Central memory CD8-positive, alpha-beta T cell (primary cell): ENCODE data around the gene TTC33.
"Not testable (repeated sequence)": the region's sequence is repeated elsewhere in the genome, so short reads cannot be mapped to it uniquely, and the experiment has no call there.

Experiments
- ATAC-seq: fragments of 150-1000 bp; cut with Tn5 transposase; replicated peaks from 2 replicates; pipeline ENCODE4 v1.10.0; 2022; ENCODE audit warnings: mild to moderate bottlenecking, moderate FRiP score, moderate number of reproducible peaks; ENCODE audit not compliant: poor library complexity, severe bottlenecking; ENCODE audit errors: extremely low read depth
- DNase-seq, 2 donors: peaks; one replicate each; pipeline ENCODE4 v3.0.0; 2021; ENCODE audit warnings: low spot score in 2 of 2
- H3K27ac Mint-ChIP-seq: one replicate; pipeline ENCODE4 v1.8.0; 2022; ENCODE audit warnings: low read depth, mild to moderate bottlenecking, moderate library complexity, mixed read lengths
- H3K27me3 Mint-ChIP-seq: one replicate; pipeline ENCODE4 v1.8.0; 2022; ENCODE audit warnings: mixed read lengths
- H3K36me3 Mint-ChIP-seq: one replicate; pipeline ENCODE4 v1.8.0; 2022; ENCODE audit warnings: mild to moderate bottlenecking, moderate library complexity, mixed read lengths; ENCODE audit not compliant: insufficient read depth
- H3K4me1 Mint-ChIP-seq: one replicate; pipeline ENCODE4 v1.8.0; 2022; ENCODE audit warnings: mixed read lengths
- H3K4me3 Mint-ChIP-seq: one replicate; pipeline ENCODE4 v1.8.0; 2022; ENCODE audit warnings: mild to moderate bottlenecking, moderate library complexity, mixed read lengths
- H3K9me3 Mint-ChIP-seq: one replicate; pipeline ENCODE4 v1.8.0; 2022; ENCODE audit warnings: mixed read lengths

Gene TTC33

GRCh38 chr5:40733879-40734563 is 21.7 kb downstream of the TTC33 start:
- no peak for ATAC-seq
- no peak for DNase-seq
- Mint-ChIP-seq H3K27me3 (no peaks in the 10 kb centered on the region), H3K36me3 (peaks cover 2% of the 10 kb centered on the region), H3K4me1 (peaks cover 32% of the 10 kb centered on the region), H3K4me3 (no peak overlapping the region), H3K27ac (no peak overlapping the region), H3K9me3 (no peaks in the 10 kb centered on the region)

DNA sequence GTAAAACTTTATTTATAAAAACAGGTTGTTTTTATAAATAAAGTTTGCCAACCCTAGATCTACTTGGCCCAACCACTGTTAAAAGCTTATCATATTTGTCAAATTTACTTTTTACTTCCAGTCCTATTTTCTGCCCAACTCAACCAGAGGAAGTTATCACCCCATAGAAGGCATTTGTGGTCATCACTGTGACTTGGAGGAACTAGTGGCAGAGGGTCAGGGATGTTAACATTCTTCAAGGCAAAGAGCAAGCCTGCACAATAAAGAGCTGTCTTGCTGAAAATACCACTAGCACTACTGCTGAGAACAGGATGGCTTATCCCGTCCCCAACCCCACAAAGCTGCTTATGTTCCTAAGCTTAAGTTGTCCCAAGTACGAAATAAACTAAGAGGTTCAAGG is 22.3 kb downstream of the TTC33 start:
- H3K4me3 Mint-ChIP-seq: no peak overlapping the region
- no peak overlapping the region for H3K27ac Mint-ChIP-seq
- no peaks in the 10 kb centered on the region for H3K27me3 Mint-ChIP-seq
- H3K4me1 Mint-ChIP-seq: peaks cover 32% of the 10 kb centered on the region
- no peaks in the 10 kb centered on the region for H3K9me3 Mint-ChIP-seq
- DNase-seq (no peak), ATAC-seq (no peak)
- H3K36me3 Mint-ChIP-seq: peaks cover 4% of the 10 kb centered on the region

DNA sequence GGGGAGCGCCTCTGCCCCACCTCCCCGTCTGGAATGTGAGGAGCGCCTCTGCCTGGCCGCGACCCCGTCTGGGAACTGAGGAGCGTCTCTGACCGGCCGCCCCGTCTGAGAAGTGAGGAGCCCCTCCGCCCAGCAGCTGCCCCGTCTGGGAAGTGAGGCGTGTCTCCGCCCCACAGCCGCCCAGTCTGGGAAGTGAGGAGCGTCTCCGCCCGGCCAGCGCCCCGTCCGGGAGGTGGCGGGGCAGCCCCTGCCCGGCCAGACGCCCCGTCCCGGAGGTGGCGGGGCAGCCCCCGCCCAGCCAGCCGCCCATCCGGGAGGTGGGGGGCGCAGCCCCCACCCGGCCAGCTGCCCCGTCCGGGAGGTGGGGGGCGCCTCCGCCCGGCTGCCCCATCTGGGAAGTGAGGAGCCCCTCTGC is 33.3 kb downstream of the TTC33 start:
- DNase-seq, H3K4me1 Mint-ChIP-seq, H3K27ac Mint-ChIP-seq, H3K27me3 Mint-ChIP-seq, ATAC-seq, H3K4me3 Mint-ChIP-seq, H3K9me3 Mint-ChIP-seq: not testable (repeated sequence)
- H3K36me3 Mint-ChIP-seq: peaks cover 23% of the 10 kb centered on the region

DNA sequence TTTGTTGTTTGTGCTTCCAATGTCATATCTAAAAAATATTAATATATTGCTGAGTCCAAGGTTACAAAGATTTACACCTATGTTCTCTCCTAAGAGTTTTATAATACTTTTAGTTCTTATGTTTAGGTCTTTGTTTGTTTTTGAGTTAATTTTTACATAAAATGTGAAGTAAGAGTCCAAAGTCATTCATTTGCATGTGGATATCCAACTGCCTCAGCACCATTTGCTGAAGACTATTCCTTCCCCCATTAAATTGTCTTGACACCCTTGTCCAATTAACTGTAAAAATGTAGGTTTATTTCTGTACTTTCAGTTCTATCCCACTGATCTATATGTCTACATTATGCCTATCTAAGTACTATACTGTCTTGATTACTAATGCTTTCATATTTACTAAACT is 35.7 kb downstream of the TTC33 start:
- DNase-seq (no peak), ATAC-seq (no peak)
- H3K27ac Mint-ChIP-seq: no peak overlapping the region
- peaks cover 7% of the 10 kb centered on the region for H3K4me1 Mint-ChIP-seq
- no peak overlapping the region for H3K4me3 Mint-ChIP-seq
- H3K27me3 Mint-ChIP-seq: no peaks in the 10 kb centered on the region
- no peaks in the 10 kb centered on the region for H3K9me3 Mint-ChIP-seq
- H3K36me3 Mint-ChIP-seq: peaks cover 24% of the 10 kb centered on the region

GRCh38 chr5:40717281-40717680 is 38.5 kb downstream of the TTC33 start:
- Mint-ChIP-seq H3K4me3 (no peak overlapping the region), H3K9me3 (no peaks in the 10 kb centered on the region), H3K27ac (no peak overlapping the region), H3K4me1 (peaks cover 7% of the 10 kb centered on the region), H3K27me3 (no peaks in the 10 kb centered on the region), H3K36me3 (peaks cover 21% of the 10 kb centered on the region)
- no peak for DNase-seq
- no peak for ATAC-seq

GRCh38 chr5:40716590-40716989 is 39.2 kb downstream of the TTC33 start:
- ATAC-seq (no peak), DNase-seq (no peak)
- Mint-ChIP-seq H3K4me3 (no peak overlapping the region), H3K36me3 (peaks cover 21% of the 10 kb centered on the region), H3K9me3 (no peaks in the 10 kb centered on the region), H3K27me3 (no peaks in the 10 kb centered on the region), H3K27ac (no peak overlapping the region), H3K4me1 (peaks cover 7% of the 10 kb centered on the region)

- Mint-ChIP-seq H3K36me3 (peaks cover 19% of the 10 kb centered on the region), H3K9me3 (no peaks in the 10 kb centered on the region), H3K4me3 (no peak overlapping the region), H3K27me3 (no peaks in the 10 kb centered on the region), H3K27ac (no peak overlapping the region), H3K4me1 (peaks cover 7% of the 10 kb centered on the region)
- DNase-seq (no peak), ATAC-seq (no peak)
Observed at GRCh38 chr5:40716000-40716399, 39.8 kb downstream of the TTC33 start.

DNA sequence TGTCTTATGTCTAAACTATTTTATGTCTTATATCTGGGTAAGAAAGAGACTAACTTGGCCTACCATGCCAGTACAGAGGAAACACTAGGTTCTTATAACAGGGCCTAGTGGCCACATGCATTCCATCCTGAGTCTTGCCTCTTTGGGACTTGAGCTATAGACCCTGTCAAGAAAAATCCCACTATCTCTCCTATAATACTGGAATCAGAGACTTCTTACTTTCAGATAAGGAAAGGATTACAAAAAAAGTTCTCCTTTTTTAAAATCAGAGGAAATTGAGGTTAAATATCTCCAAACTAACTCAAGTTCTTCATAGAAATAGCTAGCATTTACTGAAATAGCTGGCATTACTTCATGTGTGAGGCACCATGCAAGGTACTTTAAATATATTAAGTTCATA is 41.8 kb downstream of the TTC33 start:
- ATAC-seq: no peak
- DNase-seq: no peak
- no peaks in the 10 kb centered on the region for H3K27me3 Mint-ChIP-seq
- H3K27ac Mint-ChIP-seq: no peak overlapping the region
- no peaks in the 10 kb centered on the region for H3K9me3 Mint-ChIP-seq
- H3K4me3 Mint-ChIP-seq: no peak overlapping the region
- peaks cover 7% of the 10 kb centered on the region for H3K4me1 Mint-ChIP-seq
- H3K36me3 Mint-ChIP-seq: peaks cover 13% of the 10 kb centered on the region

GRCh38 chr5:40710575-40710974 is 45.2 kb downstream of the TTC33 start:
- H3K4me3 Mint-ChIP-seq, H3K36me3 Mint-ChIP-seq, H3K27me3 Mint-ChIP-seq, DNase-seq, H3K27ac Mint-ChIP-seq, ATAC-seq, H3K9me3 Mint-ChIP-seq: not testable (repeated sequence)
- H3K4me1 Mint-ChIP-seq: peaks cover 12% of the 10 kb centered on the region

- H3K9me3 Mint-ChIP-seq: peaks cover 30% of the 10 kb centered on the region
- not testable (repeated sequence) for H3K36me3 Mint-ChIP-seq, H3K4me3 Mint-ChIP-seq, ATAC-seq, H3K27me3 Mint-ChIP-seq, H3K27ac Mint-ChIP-seq, DNase-seq
- peaks cover 21% of the 10 kb centered on the region for H3K4me1 Mint-ChIP-seq
Observed at GRCh38 chr5:40705484-40705883, 50.3 kb downstream of the TTC33 start.

- H3K4me1 Mint-ChIP-seq, H3K27me3 Mint-ChIP-seq, H3K4me3 Mint-ChIP-seq, H3K27ac Mint-ChIP-seq, DNase-seq, ATAC-seq: not testable (repeated sequence)
- Mint-ChIP-seq H3K36me3 (peaks cover 12% of the 10 kb centered on the region), H3K9me3 (peaks cover 30% of the 10 kb centered on the region)
Observed at GRCh38 chr5:40702027-40702426, 53.7 kb downstream of the TTC33 start.

DNA sequence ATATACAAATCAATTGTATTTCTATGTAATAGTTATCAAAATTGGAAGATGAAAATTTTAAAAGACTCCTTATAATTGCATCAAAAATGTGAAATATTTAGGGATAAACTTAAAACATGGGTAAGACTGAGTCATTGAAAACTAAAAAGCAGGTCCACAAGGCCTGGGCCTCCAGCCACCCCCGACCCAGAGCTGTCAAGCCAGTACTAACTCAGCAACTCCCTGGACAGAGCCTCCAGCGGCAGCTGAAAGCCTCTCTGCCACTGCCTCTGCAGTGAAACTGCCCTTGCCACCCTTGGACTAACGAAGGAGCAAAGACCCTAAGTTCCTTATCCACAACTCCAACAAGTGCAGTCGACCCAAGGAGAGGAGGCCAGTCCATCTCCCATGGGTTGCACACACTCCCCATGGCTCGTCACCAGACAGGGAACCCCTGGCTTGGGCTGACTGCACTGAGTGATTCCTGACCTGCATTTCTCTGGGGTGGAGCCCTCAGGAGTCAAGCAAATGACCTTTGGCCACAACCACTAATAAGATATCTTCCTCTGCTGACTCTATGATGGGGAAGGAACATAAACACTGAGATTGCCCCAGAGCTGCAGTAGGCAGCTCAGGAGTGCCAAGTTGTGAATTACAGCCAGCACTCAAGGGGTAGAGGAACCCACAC is 55.5 kb downstream of the TTC33 start:
- no peaks in the 10 kb centered on the region for H3K27me3 Mint-ChIP-seq

GRCh38 chr5:40694433-40694832 is 61.3 kb downstream of the TTC33 start:
- Mint-ChIP-seq H3K4me1 (peaks cover 31% of the 10 kb centered on the region), H3K9me3 (no peaks in the 10 kb centered on the region), H3K4me3 (no peak overlapping the region), H3K27me3 (no peaks in the 10 kb centered on the region), H3K27ac (no peak overlapping the region), H3K36me3 (peaks cover 57% of the 10 kb centered on the region)
- no peak for DNase-seq
- ATAC-seq: no peak

More for the DNA sequence above, 55.5 kb downstream of the TTC33 start:
- DNase-seq (no peak), ATAC-seq (no peak)
- H3K9me3 Mint-ChIP-seq: peaks cover 26% of the 10 kb centered on the region
- H3K27ac Mint-ChIP-seq: no peak overlapping the region
- peaks cover 16% of the 10 kb centered on the region for H3K4me1 Mint-ChIP-seq
- no peak overlapping the region for H3K4me3 Mint-ChIP-seq
- peaks cover 21% of the 10 kb centered on the region for H3K36me3 Mint-ChIP-seq
